ENCODE measurements around the gene MRGPRF.
"Not testable (repeated sequence)": the region's sequence is repeated elsewhere in the genome, so short reads cannot be mapped to it uniquely, and the experiment has no call there.

GRCh38 chr11:68973706-68974105, 39.3 kb downstream of the MRGPRF start:
- TF ChIP-seq CTCF (IDR thresholded peaks at IDR 0.05); ZFX (IDR thresholded peaks at IDR 0.05; ENCODE audit: borderline replicate concordance): not testable (repeated sequence)

Measured in 22Rv1 (cell line).